HUES48 (cell line): ENCODE data around the gene POU5F1.
"Not testable (repeated sequence)": the region's sequence is repeated elsewhere in the genome, so short reads cannot be mapped to it uniquely, and the experiment has no call there.

Source experiments
- H3K27ac ChIP-seq: one replicate; pipeline ENCODE4 v1.7.0; 2013; ENCODE audit warnings: low read depth, low read length, inconsistent platforms
- H3K27me3 ChIP-seq: 2 replicates; pipeline ENCODE4 v1.6.1; 2013; ENCODE audit warnings: mild to moderate bottlenecking, low read length; ENCODE audit not compliant: control insufficient read depth, insufficient read depth
- H3K36me3 ChIP-seq: 2 replicates; pipeline ENCODE4 v1.6.1; 2013; ENCODE audit warnings: low read length; ENCODE audit not compliant: control insufficient read depth, insufficient read depth
- H3K4me1 ChIP-seq: 2 replicates; pipeline ENCODE4 v1.6.1; 2013; ENCODE audit warnings: mild to moderate bottlenecking, low read length; ENCODE audit not compliant: control insufficient read depth, insufficient read depth
- H3K4me3 ChIP-seq: 2 replicates; pipeline ENCODE4 v1.5.1; 2013; ENCODE audit warnings: mild to moderate bottlenecking, low read depth, low read length
- H3K9ac ChIP-seq: 2 replicates; pipeline ENCODE4 v1.6.1; 2013; ENCODE audit warnings: mild to moderate bottlenecking, low read depth, low read length, moderate library complexity
- H3K9me3 ChIP-seq: 2 replicates; pipeline ENCODE4 v1.6.1; 2013; ENCODE audit warnings: low read length; ENCODE audit not compliant: control insufficient read depth, insufficient read depth

Gene POU5F1

DNA sequence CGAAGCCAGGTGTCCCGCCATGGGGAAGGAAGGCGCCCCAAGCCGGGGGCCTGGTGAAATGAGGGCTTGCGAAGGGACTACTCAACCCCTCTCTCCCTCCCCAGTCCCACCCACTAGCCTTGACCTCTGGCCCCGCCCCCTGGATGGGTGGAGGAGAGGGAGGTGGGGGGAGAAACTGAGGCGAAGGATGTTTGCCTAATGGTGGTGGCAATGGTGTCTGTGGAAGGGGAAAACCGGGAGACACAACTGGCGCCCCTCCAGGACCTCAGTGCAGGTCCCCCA is at the start of gene POU5F1:
Gene POU5F1, minus strand, starts transcription at position 83 of the 282 bp plus-strand sequence. Its CDS starts 62 bp downstream, at position 21.
- Histone ChIP-seq H3K36me3 (peaks cover 17% of the 10 kb centered on the region), H3K4me1 (peaks cover 33% of the 10 kb centered on the region), H3K27ac (peak within 1 kb of the TSS; percentile 100), H3K9me3 (no peaks in the 10 kb centered on the region), H3K9ac (peak within 1 kb of the TSS; percentile 77), H3K27me3 (no peaks in the 10 kb centered on the region), H3K4me3 (peak within 1 kb of the TSS; percentile 88)

DNA sequence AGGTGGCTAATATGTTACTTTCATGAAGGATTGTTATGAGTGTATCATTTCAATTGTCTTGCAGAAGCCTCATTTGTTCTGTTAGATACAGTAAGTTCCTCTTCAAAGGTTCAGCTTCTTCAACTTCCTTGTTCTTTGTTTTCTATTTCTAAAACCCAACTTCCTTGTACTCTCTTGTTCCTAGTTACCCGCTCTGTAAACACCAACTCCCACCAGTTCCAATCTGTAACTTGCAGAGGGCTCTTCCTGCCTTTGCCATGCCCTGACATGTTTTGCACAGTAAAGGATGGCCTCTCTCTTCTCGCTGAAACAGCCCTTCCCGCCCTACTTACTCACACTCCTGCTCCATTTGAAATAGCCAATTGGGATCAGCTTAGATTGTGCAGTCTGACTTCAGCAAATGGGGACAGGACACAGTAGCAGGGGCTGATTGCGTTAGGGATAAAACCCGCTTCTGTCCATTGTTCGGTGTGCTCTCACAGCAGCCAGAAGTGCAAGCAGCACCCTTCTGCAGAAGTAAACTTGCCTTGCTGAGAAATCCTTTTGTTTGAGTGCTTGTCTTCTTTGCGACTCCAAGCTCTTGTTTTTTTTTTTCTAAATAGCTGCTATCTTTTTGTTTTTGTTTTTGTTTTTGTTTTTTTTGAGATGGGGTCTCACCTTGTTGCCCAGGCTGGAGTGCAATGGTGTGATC is 45.9 kb upstream of the POU5F1 start:
- no peaks in the 10 kb centered on the region for H3K27me3 ChIP-seq
- no peaks in the 10 kb centered on the region for H3K36me3 ChIP-seq
- no peak overlapping the region for H3K27ac ChIP-seq
- H3K9me3 ChIP-seq, result peaks cover 7% of the 10 kb centered on the region; the same call in 1 of the 2 replicates
- no peak overlapping the region for H3K4me3 ChIP-seq
- peaks cover 4% of the 10 kb centered on the region; the same call in 1 of the 2 replicates for H3K4me1 ChIP-seq
- H3K9ac ChIP-seq, result no peak overlapping the region

DNA sequence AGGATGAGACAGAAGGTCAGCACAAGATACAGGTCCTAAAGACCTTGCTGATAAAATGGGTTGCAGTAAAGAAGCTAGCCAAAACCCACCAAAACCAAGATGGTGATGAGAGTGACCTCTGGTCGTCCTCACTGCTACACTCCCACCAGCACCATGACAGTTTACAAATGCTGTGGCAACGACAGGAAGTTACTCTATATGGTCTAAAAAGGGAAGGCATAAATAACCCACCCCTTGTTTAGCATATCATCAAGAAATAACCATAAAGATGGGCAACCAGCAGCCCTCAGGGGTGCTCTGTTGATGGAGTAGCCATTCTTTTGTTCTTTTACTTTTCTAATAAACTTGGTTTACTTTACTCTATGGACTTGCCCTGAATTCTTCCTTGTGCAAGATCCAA is 44.7 kb upstream of the POU5F1 start:
- not testable (repeated sequence) for H3K9me3 ChIP-seq, H3K27ac ChIP-seq, H3K4me3 ChIP-seq, H3K27me3 ChIP-seq, H3K4me1 ChIP-seq, H3K36me3 ChIP-seq, H3K9ac ChIP-seq

DNA sequence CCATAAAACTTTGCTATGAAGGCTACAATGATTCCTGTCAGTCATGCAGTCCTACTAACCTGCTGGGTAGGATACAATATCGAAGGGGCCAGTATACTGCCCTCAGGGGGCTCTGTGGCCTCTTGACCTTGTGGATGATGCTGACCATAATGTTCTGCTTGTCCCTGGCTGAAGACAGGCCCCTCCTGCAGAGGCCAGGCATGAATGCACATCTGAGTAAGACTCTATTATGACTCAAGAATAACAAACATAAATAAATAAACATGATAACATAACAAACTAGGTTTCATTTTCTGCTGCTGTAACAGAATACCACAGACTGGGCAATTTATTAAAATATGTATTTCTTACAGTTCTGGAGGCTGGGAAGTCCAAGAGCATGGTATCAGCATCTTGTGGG is 44.0 kb upstream of the POU5F1 start:
- peaks cover 7% of the 10 kb centered on the region; the same call in 1 of the 2 replicates for H3K9me3 ChIP-seq
- H3K4me3 ChIP-seq, result no peak overlapping the region
- H3K9ac ChIP-seq, result no peak overlapping the region
- H3K4me1 ChIP-seq, result peaks cover 9% of the 10 kb centered on the region
- H3K36me3 ChIP-seq, result no peaks in the 10 kb centered on the region
- no peaks in the 10 kb centered on the region for H3K27me3 ChIP-seq
- no peak overlapping the region for H3K27ac ChIP-seq

DNA sequence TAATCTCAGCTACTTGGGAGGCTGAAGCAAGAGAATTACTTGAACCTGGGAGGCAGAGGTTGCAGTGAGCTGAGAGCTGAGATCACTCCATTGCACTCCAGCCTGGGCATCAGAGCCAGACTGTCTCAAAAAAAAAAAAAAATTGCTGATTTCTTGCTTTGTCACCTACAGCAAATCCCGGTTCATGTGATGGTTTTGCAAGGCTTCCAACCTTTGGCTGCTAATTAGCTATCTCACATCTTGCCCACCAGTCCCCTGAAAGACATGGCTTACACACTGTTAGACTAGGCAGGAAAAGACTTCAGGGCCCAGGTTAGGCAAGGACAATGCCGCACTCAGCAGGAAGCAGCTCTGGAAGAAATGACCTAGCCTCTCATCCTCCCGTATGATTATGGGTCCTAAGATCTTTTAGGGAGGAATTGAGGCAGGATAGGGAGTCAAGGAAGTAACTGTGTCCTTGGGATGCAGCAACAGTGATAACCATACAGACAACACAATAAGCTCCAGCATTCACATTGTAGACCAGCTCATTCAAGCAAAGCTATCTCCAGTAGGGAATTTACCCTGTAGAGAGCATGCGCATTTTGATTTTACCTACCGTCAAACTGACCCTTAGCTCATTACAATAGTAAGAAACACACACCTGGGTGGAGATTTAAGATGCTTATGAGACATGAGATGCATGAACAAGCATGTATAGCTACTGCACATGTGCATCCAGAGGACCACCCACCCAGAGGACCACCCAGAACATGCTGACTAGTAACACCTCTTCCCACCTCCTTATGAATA is 40.5 kb upstream of the POU5F1 start:
- 0 out of 2 replicates have a peak overlapping the region, but pooled peaks have one; percentile 11 for H3K4me3 ChIP-seq

DNA sequence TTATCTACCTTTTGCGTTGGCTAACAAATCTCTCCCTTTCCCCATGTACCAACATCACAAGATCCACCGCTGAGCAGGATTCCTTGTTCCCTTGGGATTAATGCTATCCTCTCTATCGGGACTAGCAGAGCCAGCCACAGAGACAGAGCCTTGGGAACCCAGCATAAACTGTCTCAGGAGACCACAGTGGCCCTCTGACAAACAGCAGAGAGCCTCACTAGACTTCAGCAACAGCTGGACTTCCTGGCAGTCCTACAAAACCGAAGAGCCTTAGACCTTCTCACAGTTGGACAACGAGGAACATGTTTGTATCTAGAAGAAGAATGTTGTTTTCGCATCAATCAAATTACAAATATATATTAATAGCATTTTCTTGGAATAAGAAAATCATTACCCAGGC is 39.6 kb upstream of the POU5F1 start:
- Histone ChIP-seq H3K27me3 (no peaks in the 10 kb centered on the region), H3K27ac (no peak overlapping the region), H3K4me1 (peaks cover 6% of the 10 kb centered on the region), H3K36me3 (no peaks in the 10 kb centered on the region), H3K9me3 (no peaks in the 10 kb centered on the region), H3K9ac (no peak overlapping the region), H3K4me3 (no peak overlapping the region)

More for the DNA sequence above, 40.5 kb upstream of the POU5F1 start:
- Histone ChIP-seq H3K9ac (no peak overlapping the region), H3K27ac (no peak overlapping the region), H3K36me3 (no peaks in the 10 kb centered on the region), H3K4me1 (peaks cover 6% of the 10 kb centered on the region), H3K9me3 (peaks cover 3% of the 10 kb centered on the region; the same call in 1 of the 2 replicates), H3K27me3 (no peaks in the 10 kb centered on the region)

DNA sequence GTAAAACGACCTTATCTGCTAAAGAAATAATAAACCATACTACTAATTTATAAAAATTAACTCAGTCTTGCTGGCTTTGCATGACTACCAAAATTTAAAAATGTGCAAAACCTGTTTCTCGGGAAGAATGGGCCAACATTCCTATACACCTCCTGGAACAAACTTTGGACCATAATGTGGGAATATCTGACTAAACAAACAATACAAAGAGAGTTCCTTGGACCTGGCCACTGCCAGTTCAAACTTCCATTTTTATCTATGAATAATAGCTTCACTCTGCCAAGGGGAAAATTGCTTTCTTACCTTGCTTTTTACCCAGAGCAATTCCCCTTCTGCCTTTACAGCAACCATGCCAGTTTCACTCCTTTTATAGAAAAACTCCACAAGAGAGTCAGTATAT is 38.7 kb upstream of the POU5F1 start:
- no peak overlapping the region for H3K27ac ChIP-seq
- no peaks in the 10 kb centered on the region for H3K36me3 ChIP-seq
- H3K27me3 ChIP-seq, result no peaks in the 10 kb centered on the region
- H3K9ac ChIP-seq, result no peak overlapping the region
- H3K9me3 ChIP-seq, result no peaks in the 10 kb centered on the region
- no peak overlapping the region for H3K4me3 ChIP-seq
- H3K4me1 ChIP-seq, result peaks cover 7% of the 10 kb centered on the region

DNA sequence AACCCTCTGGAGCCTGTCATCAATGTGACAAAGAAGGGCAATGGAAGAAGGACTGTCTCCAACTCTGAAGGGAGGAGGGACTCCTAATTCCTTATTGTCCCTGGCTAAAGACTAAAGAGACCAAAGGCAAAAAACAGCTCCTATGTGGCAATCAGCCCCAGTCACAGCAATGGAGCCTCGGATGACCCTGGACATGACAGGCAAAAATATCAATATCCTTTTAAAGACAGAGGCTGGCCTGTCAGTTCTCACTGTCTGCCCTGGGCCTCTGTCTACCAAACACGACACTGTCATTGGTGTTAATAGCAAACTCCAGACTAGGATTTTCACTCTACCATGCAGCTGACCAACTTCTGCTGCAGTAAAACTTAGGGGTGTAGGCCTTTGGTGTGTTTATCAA is 38.0 kb upstream of the POU5F1 start:
- H3K36me3 ChIP-seq, result no peaks in the 10 kb centered on the region
- H3K27ac ChIP-seq, result no peak overlapping the region
- no peaks in the 10 kb centered on the region for H3K9me3 ChIP-seq
- no peak overlapping the region for H3K9ac ChIP-seq
- no peaks in the 10 kb centered on the region for H3K27me3 ChIP-seq
- no peak overlapping the region for H3K4me3 ChIP-seq
- H3K4me1 ChIP-seq, result peaks cover 13% of the 10 kb centered on the region

DNA sequence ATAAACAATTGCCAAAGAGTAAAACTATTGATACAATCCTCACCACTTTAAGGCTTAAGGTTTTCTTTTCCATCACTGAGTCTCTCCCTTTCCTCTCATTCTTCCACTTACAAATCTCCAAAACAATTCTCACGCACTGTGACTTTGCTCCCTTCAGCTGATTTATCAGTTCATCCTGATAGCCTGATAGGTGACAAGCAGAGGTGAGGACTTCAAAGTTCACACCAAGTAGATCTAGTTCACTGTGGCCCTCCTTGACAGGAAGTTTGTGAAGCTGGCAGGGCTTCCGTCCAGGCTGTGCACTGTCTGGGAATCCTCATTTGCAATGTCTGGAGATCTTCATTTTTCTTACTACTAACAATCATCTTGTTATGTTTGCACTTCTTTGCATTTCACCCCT is 35.2 kb upstream of the POU5F1 start:
- no peaks in the 10 kb centered on the region for H3K27me3 ChIP-seq
- no peak overlapping the region for H3K4me3 ChIP-seq
- no peak overlapping the region for H3K9ac ChIP-seq
- H3K27ac ChIP-seq, result no peak overlapping the region
- H3K4me1 ChIP-seq, result peaks cover 20% of the 10 kb centered on the region
- H3K36me3 ChIP-seq, result no peaks in the 10 kb centered on the region
- no peaks in the 10 kb centered on the region for H3K9me3 ChIP-seq

DNA sequence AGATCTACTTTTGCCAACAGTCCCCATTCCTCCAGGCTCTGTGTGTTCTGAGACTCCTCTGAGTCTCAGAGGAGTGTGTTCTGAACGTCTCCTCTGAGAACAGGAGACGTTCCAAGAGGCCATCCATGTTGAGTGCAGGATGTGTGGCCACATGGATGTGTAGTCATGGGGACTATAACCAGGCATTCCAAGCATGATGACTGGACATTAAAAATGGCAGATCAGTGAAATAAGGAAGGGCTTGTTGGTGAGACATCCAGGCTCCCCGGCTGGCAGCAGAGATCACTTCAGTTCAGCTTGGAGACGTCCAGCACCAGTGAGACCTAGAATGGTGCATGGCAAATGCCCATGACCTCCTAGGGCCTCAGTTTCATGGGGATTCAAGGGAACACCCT is 34.3 kb upstream of the POU5F1 start:
- no peak overlapping the region for H3K4me3 ChIP-seq
- H3K27me3 ChIP-seq, result no peaks in the 10 kb centered on the region
- H3K36me3 ChIP-seq, result no peaks in the 10 kb centered on the region
- H3K4me1 ChIP-seq, result peaks cover 20% of the 10 kb centered on the region
- no peaks in the 10 kb centered on the region for H3K9me3 ChIP-seq
- H3K27ac ChIP-seq, result no peak overlapping the region
- H3K9ac ChIP-seq, result no peak overlapping the region

DNA sequence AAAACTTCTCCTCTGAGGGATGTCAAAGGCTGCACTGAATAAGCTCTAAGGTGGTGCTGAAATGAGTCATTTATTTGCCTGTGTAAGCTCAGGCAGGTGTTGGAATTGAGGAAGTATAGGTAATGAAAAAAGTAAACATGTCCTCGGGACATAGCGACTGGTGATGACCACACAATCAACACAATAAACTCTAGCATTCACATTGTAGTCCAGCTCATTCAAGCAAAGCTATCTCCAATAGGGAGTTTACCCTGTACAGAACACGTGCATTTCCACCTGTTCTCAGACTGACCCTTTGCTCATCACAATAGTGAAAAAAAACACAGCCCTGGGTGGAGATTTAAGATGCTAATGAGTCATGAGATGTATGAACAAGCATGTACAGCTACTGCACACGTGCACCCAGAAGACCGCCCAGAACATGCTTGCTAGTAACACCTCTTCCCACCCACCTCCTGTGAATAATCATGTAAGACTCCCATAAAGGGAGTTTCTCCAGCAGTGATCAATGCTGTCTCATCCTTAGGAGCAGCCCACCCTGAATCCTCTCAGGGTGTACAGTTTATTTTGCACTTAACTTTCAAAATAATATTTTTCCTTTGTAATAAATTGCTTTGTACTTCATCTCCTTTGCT is 33.0 kb upstream of the POU5F1 start:
- H3K4me3 ChIP-seq, result no peak overlapping the region; the same call in 1 of the 2 replicates
- no peaks in the 10 kb centered on the region for H3K9me3 ChIP-seq
- peak overlapping the region; percentile 60 for H3K9ac ChIP-seq
- no peaks in the 10 kb centered on the region for H3K27me3 ChIP-seq
- H3K27ac ChIP-seq, result peak overlapping the region; percentile 77
- H3K4me1 ChIP-seq, result peaks cover 20% of the 10 kb centered on the region
- H3K36me3 ChIP-seq, result no peaks in the 10 kb centered on the region
